Mucosa of gallbladder (tissue), 1 donor: Measurements from ENCODE around the gene MAP2K1. TPM values are rescaled to one million over a fixed set of nuclear protein-coding genes. Genes with fewer than 3 reads are reported as not detected.
"Not testable (repeated sequence)": the region's sequence is repeated elsewhere in the genome, so short reads cannot be mapped to it uniquely, and the experiment has no call there.

Experiments used
- DNase-seq: peaks from one replicate; pipeline ENCODE4 v3.0.0-alpha.2; 2020; ENCODE audit warnings: low spot score
- total RNA-seq: library from RNA; stranded (reverse); gene quantifications from one replicate; pipeline ENCODE4 v1.2.1, GENCODE V29; 2021
- donor health status: DM: no; HTN: no; CAD: no.

The MAP2K1 gene
- total RNA-seq, 1 donor from 2014 or later, result 48.2 TPM

GRCh38 chr15:66424963-66425612 lies 38.4 kb downstream of the MAP2K1 start:
- no peak for DNase-seq

GRCh38 chr15:66425837-66426236 lies 39.1 kb downstream of the MAP2K1 start:
- no peak for DNase-seq

- DNase-seq, result no peak
Observed at GRCh38 chr15:66429117-66429516, 42.4 kb downstream of the MAP2K1 start.

GRCh38 chr15:66429546-66429945 lies 42.8 kb downstream of the MAP2K1 start:
- no peak for DNase-seq

GRCh38 chr15:66430627-66431255 lies 44.0 kb downstream of the MAP2K1 start:
- no peak for DNase-seq

GRCh38 chr15:66433726-66434125 lies 47.0 kb downstream of the MAP2K1 start:
- no peak for DNase-seq

- DNase-seq, result no peak
Observed at GRCh38 chr15:66440501-66440900, 53.8 kb downstream of the MAP2K1 start.

- DNase-seq, result no peak
Observed at GRCh38 chr15:66452420-66452819, 65.7 kb downstream of the MAP2K1 start.

GRCh38 chr15:66452971-66453580 lies 66.4 kb downstream of the MAP2K1 start:
- DNase-seq, result no peak

GRCh38 chr15:66454143-66454542 lies 67.4 kb downstream of the MAP2K1 start:
- no peak for DNase-seq

- DNase-seq, result no peak
Observed at GRCh38 chr15:66456211-66456610, 69.5 kb downstream of the MAP2K1 start.

- DNase-seq, result no peak
Observed at GRCh38 chr15:66459818-66460615, 73.3 kb downstream of the MAP2K1 start.

- DNase-seq, result not testable (repeated sequence)
Observed at GRCh38 chr15:66461294-66461693, 74.6 kb downstream of the MAP2K1 start.

GRCh38 chr15:66461917-66462316 lies 75.2 kb downstream of the MAP2K1 start:
- no peak for DNase-seq

- DNase-seq, result no peak
Observed at GRCh38 chr15:66462627-66463026, 75.9 kb downstream of the MAP2K1 start.

- not testable (repeated sequence) for DNase-seq
Observed at GRCh38 chr15:66465294-66465693, 78.6 kb downstream of the MAP2K1 start.

- DNase-seq, result not testable (repeated sequence)
Observed at GRCh38 chr15:66467162-66468040, 80.7 kb downstream of the MAP2K1 start.

GRCh38 chr15:66470825-66471224 lies 84.1 kb downstream of the MAP2K1 start:
- not testable (repeated sequence) for DNase-seq

GRCh38 chr15:66472176-66472999 lies 85.7 kb downstream of the MAP2K1 start:
- DNase-seq, result no peak

GRCh38 chr15:66474135-66474534 lies 87.4 kb downstream of the MAP2K1 start:
- no peak for DNase-seq
